ENCODE results near the gene SDK2.

DNA sequence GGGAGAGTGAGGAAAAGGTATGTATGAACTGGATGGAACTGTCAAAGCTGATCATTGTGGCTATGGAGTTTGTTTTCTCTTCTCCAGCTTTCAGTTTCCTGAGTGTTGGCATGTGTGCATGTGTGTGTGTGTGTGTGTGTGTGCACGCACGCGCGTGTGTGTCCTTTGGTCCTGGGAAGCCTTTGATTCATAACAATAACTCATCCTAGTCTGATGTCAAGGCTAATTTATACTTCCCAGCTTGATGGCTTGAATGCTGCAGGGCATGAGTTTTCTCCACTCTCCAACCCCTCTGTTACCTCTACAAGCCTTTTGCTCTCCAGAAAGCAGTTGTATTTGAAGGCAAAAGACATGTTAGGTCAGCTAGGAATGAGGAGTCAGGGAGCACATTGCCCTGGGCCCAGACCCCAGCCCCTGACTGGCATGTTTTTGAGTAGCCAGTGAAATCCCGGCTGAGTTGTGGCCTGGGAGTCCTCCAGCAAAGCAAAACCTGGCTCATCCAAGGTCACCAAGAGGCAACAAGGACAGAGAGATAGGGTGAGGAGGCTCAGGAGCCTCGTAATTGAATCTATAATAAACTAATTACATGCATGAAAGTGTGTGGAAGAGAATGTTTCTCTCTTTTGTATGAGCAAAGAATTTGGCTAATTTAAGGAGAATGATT is 323.5 kb downstream of the SDK2 start:
- no peak for TF ChIP-seq POLR2A (IDR thresholded peaks at IDR 0.05)
- TF ChIP-seq, protein P1, sequence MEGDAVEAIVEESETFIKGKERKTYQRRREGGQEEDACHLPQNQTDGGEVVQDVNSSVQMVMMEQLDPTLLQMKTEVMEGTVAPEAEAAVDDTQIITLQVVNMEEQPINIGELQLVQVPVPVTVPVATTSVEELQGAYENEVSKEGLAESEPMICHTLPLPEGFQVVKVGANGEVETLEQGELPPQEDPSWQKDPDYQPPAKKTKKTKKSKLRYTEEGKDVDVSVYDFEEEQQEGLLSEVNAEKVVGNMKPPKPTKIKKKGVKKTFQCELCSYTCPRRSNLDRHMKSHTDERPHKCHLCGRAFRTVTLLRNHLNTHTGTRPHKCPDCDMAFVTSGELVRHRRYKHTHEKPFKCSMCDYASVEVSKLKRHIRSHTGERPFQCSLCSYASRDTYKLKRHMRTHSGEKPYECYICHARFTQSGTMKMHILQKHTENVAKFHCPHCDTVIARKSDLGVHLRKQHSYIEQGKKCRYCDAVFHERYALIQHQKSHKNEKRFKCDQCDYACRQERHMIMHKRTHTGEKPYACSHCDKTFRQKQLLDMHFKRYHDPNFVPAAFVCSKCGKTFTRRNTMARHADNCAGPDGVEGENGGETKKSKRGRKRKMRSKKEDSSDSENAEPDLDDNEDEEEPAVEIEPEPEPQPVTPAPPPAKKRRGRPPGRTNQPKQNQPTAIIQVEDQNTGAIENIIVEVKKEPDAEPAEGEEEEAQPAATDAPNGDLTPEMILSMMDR (IDR thresholded peaks at IDR 0.05) = no peak

Measured in right lobe of liver (tissue), 4 donors.